Activated CD8-positive, alpha-beta T cell treated with anti-CD3 and anti-CD28 coated beads, Interleukin-2, amount 10 ng/mL, durations not matched to agents 7 days and 5 days (primary cell): ENCODE data around the gene LIG1. TPM values are rescaled to one million over a fixed set of nuclear protein-coding genes. Genes with fewer than 3 reads are reported as not detected.

Experiments
- ATAC-seq: fragments of 150-1000 bp; cut with Tn5 transposase; one replicate; pipeline ENCODE4 v1.10.0; 2021; ENCODE audit warnings: moderate library complexity
- CTCF ChIA-PET: fragments of 350-600 bp; sonication (Branson Sonifier 250); formaldehyde crosslinking; loops from one replicate; lab custom pipeline; 2021; ENCODE audit warnings: antibody characterized with exemption; lab: Charles Lee
- POLR2A ChIA-PET: fragments of 350-600 bp; sonication (Branson Sonifier 250); formaldehyde crosslinking; loops from one replicate; lab custom pipeline; 2021; ENCODE audit warnings: antibody characterized with exemption; lab: Charles Lee
- DNase-seq: peaks from one replicate; pipeline ENCODE4 v3.0.0-alpha.2; 2020
- H3K27ac Mint-ChIP-seq: one replicate; pipeline ENCODE4 v1.8.0; 2021; ENCODE audit warnings: mild to moderate bottlenecking, mixed read lengths
- H3K27me3 Mint-ChIP-seq: one replicate; pipeline ENCODE4 v1.8.0; 2021; ENCODE audit warnings: low read depth, mixed read lengths
- H3K36me3 Mint-ChIP-seq: one replicate; pipeline ENCODE4 v1.8.0; 2021; ENCODE audit warnings: low read depth, mixed read lengths
- H3K4me1 Mint-ChIP-seq: one replicate; pipeline ENCODE4 v1.8.0; 2021; ENCODE audit warnings: low read depth, mixed read lengths
- H3K4me3 Mint-ChIP-seq: one replicate; pipeline ENCODE4 v1.8.0; 2021; ENCODE audit warnings: mild to moderate bottlenecking, mixed read lengths
- H3K9me3 Mint-ChIP-seq: one replicate; pipeline ENCODE4 v1.8.0; 2022; ENCODE audit warnings: mixed read lengths; ENCODE audit not compliant: insufficient read depth
- total RNA-seq, 2 experiments: library from RNA; stranded (reverse); gene quantifications; one replicate each; pipeline ENCODE4 v1.2.3, GENCODE V29; 2021

The LIG1 gene
- total RNA-seq, 2 experiments from 2014 or later, result 190 to 198 TPM

- H3K27me3 Mint-ChIP-seq, result no peaks in the 10 kb centered on the region
- H3K36me3 Mint-ChIP-seq, result peaks cover 66% of the 10 kb centered on the region
- H3K4me3 Mint-ChIP-seq, result no peak overlapping the region
- ChIA-PET CTCF (interaction anchor here (1.1 kb wide), 1 partner anchor 31 kb away, joined by 4 read pairs; no protein-coding TSS in a partner anchor), POLR2A (interaction anchor here (2.5 kb wide), 1 partner anchor 11 kb away, joined by 11 read pairs; the partner anchor contains the start of gene PLA2G4C)
- no peak for ATAC-seq
- no peaks in the 10 kb centered on the region for H3K9me3 Mint-ChIP-seq
- H3K27ac Mint-ChIP-seq, result peak overlapping the region; percentile 81
- H3K4me1 Mint-ChIP-seq, result peaks cover 25% of the 10 kb centered on the region
- no peak for DNase-seq
These were observed 48.2 kb downstream of the LIG1 start for GRCh38 chr19:48121909-48122371.

DNA sequence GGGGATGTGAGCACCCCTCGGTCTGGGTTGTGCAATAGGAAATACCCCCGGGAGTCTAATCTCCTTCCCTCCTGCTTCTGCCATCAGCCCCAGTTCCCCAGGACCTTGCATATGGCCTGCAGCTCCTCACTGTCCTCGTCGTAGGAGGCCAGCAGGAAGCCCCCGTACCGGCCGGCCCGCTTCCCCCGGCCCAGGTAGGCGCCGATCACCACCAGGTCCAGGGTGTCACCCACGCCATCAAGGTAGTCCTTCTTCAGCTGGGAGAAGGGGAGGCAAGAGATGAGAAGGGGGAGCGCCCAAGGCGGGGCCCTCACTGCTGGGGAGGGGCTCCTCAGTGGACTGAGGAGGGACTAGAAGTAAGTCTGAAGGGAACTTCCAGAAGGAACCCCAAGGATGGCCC, 49.1 kb downstream of the LIG1 start:
- DNase-seq, result no peak
- peaks cover 25% of the 10 kb centered on the region for H3K4me1 Mint-ChIP-seq
- CTCF ChIA-PET, result no interaction called here

DNA sequence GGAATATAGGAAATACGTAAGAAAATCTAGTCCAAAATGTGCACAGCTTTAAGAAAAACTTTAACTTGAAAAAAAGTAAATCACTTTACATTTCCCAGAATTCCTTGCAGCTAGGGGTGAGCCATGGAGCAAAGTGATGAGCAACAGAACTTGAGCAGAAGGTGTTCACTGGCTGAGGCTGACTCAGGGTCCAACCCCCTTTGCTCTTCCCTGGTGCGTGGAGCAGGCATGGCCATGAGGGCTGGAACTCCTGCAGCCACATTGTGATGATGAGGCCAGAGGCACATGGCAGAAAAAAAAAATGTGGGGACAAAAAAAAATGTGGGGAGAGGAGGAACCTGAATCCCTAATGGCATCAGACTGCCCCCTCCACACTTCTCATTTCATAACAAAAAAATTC, 49.6 kb downstream of the LIG1 start:
- Mint-ChIP-seq H3K9me3 (no peaks in the 10 kb centered on the region), H3K36me3 (peaks cover 65% of the 10 kb centered on the region), H3K4me3 (no peak overlapping the region), H3K27me3 (no peaks in the 10 kb centered on the region), H3K4me1 (peaks cover 25% of the 10 kb centered on the region), H3K27ac (no peak overlapping the region)
- CTCF ChIA-PET, result interaction anchor here (1.8 kb wide), 1 partner anchor 10 kb away, joined by 6 read pairs; the partner anchor contains the start of gene PLA2G4C
- DNase-seq, result no peak
- POLR2A ChIA-PET, result interaction anchor here (0.7 to 1.0 kb wide), 2 partner anchors 9 to 10 kb away, joined by 3 to 5 read pairs; partner anchors contain the start of gene PLA2G4C
- ATAC-seq, result no peak

More for the DNA sequence above, 49.1 kb downstream of the LIG1 start:
- Mint-ChIP-seq H3K9me3 (no peaks in the 10 kb centered on the region), H3K27ac (no peak overlapping the region), H3K36me3 (peaks cover 65% of the 10 kb centered on the region), H3K4me3 (no peak overlapping the region), H3K27me3 (no peaks in the 10 kb centered on the region)
- ATAC-seq, result no peak
- POLR2A ChIA-PET, result interaction anchor here (0.7 kb wide), 1 partner anchor 11 kb away, joined by 5 read pairs; the partner anchor contains the start of gene PLA2G4C

- peak overlapping the region; percentile 85 for H3K27ac Mint-ChIP-seq
- H3K4me3 Mint-ChIP-seq, result no peak overlapping the region
- H3K27me3 Mint-ChIP-seq, result no peaks in the 10 kb centered on the region
- H3K36me3 Mint-ChIP-seq, result peaks cover 58% of the 10 kb centered on the region
- DNase-seq (no peak), ATAC-seq (no peak)
- H3K4me1 Mint-ChIP-seq, result peaks cover 22% of the 10 kb centered on the region
- no peaks in the 10 kb centered on the region for H3K9me3 Mint-ChIP-seq
- POLR2A ChIA-PET, result no interaction called here
- CTCF ChIA-PET, result interaction anchor here (1.1 kb wide), 1 partner anchor 12 kb away, joined by 4 read pairs; no protein-coding TSS in a partner anchor
These were observed 52.0 kb downstream of the LIG1 start for GRCh38 chr19:48118131-48118517.

DNA sequence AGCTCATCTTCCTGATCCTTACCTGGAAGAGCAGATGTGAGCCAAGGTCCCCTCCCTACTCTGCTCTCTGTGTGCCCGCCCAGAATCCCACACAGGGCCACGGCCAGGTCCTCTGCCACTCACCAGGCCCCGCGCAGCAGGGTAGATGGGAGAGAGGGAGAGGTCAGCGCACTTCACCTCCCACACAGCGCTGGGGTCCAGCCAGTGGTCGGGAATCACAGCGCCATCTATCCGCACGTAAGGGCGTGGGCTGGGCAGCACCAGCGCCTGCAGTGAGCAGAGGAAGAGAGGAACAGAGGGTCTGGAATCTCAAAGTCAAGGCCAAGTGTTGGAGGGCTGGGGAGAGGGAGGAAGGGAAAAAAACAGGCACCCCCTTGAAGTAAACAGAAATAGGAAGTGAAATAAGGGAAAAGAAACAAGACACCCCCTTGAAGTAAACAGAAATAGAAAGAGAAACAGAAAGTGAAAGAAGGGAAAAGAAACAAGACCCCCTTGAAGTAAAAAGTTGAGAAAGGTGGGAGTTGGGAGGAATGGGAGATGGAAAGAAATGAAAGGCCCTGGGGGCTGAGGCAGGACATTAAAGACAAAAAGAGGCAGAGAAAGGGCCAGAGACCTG, 52.5 kb downstream of the LIG1 start:
- Mint-ChIP-seq H3K4me1 (peaks cover 19% of the 10 kb centered on the region), H3K27me3 (no peaks in the 10 kb centered on the region), H3K27ac (peak overlapping the region; percentile 85), H3K36me3 (peaks cover 53% of the 10 kb centered on the region), H3K4me3 (no peak overlapping the region), H3K9me3 (no peaks in the 10 kb centered on the region)
- CTCF ChIA-PET, result interaction anchor here (1.5 kb wide), 1 partner anchor 10 kb away, joined by 4 read pairs; no protein-coding TSS in a partner anchor
- DNase-seq (no peak), ATAC-seq (no peak)
- POLR2A ChIA-PET, result no interaction called here

- Mint-ChIP-seq H3K36me3 (peaks cover 27% of the 10 kb centered on the region), H3K27me3 (no peaks in the 10 kb centered on the region), H3K4me3 (no peak overlapping the region), H3K27ac (no peak overlapping the region), H3K4me1 (peaks cover 17% of the 10 kb centered on the region), H3K9me3 (no peaks in the 10 kb centered on the region)
- ATAC-seq (no peak), DNase-seq (no peak)
- ChIA-PET POLR2A (no interaction called here), CTCF (no interaction called here)
These were observed 56.8 kb downstream of the LIG1 start for GRCh38 chr19:48113190-48113917.

GRCh38 chr19:48111280-48111679, 58.9 kb downstream of the LIG1 start:
- ATAC-seq (no peak), DNase-seq (no peak)
- Mint-ChIP-seq H3K27ac (peak overlapping the region; percentile 52), H3K27me3 (no peaks in the 10 kb centered on the region), H3K4me1 (peaks cover 14% of the 10 kb centered on the region), H3K36me3 (peaks cover 11% of the 10 kb centered on the region), H3K4me3 (no peak overlapping the region), H3K9me3 (no peaks in the 10 kb centered on the region)
- ChIA-PET CTCF (interaction anchor here (2.1 to 5.1 kb wide), 3 partner anchors 9 to 43 kb away, joined by 6 to 50 read pairs (median 16); no protein-coding TSS in a partner anchor), POLR2A (interaction anchor here (1.2 to 1.8 kb wide), 3 partner anchors 9 to 92 kb away, joined by 3 to 11 read pairs (median 5); no protein-coding TSS in a partner anchor)

DNA sequence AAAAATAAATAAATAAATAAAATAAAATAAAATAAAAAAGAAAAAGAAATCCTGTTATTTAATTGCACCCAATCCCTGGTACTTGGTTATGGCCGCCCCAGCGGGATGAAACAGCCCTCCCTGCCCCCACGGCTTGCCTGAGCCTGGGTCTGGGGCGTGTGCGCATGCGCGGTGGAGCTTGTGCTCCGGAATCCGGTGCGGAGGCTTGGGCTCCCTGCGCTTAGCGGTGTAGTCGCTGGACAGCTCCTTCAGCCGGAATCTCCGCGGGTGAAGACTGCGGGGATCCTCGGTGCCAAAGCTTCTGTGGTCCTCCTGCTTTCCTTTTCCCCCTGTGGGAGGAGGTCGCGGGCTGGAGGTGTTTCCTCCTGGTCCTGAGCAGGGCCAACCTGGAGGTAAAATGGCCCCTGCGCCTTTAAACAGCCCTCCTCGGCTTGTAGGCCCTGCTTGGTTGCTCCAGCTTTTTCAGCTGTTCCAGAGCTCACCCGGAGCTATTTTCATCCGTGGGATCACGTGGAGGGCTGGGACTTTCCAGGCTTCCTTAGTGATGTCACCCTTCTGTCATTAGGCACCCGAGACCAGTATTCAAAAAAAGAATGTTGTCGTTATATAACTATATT, 59.7 kb downstream of the LIG1 start, which contains the start of gene PLA2G4C:
Gene PLA2G4C, minus strand, starts transcription at position 468 of the 617 bp plus-strand sequence. CDS start 4,288 bp downstream, outside the sequence.
- H3K27me3 Mint-ChIP-seq, result no peaks in the 10 kb centered on the region
- peak within 1 kb of the TSS; percentile 75 for H3K27ac Mint-ChIP-seq
- CTCF ChIA-PET, result interaction anchor here (0.7 to 5.1 kb wide), 9 partner anchors 8 to 151 kb away, joined by 3 to 50 read pairs (median 5); no protein-coding TSS in a partner anchor
- peak; percentile 89 for ATAC-seq
- POLR2A ChIA-PET, result interaction anchor here (0.5 to 1.8 kb wide), 6 partner anchors 9 to 893 kb away, joined by 3 to 11 read pairs (median 4); no protein-coding TSS in a partner anchor
- no peaks in the 10 kb centered on the region for H3K9me3 Mint-ChIP-seq
- H3K4me3 Mint-ChIP-seq, result peak within 1 kb of the TSS; percentile 71
- peak; percentile 84 for DNase-seq
- H3K4me1 Mint-ChIP-seq, result peaks cover 14% of the 10 kb centered on the region
- peaks cover 8% of the 10 kb centered on the region for H3K36me3 Mint-ChIP-seq

DNA sequence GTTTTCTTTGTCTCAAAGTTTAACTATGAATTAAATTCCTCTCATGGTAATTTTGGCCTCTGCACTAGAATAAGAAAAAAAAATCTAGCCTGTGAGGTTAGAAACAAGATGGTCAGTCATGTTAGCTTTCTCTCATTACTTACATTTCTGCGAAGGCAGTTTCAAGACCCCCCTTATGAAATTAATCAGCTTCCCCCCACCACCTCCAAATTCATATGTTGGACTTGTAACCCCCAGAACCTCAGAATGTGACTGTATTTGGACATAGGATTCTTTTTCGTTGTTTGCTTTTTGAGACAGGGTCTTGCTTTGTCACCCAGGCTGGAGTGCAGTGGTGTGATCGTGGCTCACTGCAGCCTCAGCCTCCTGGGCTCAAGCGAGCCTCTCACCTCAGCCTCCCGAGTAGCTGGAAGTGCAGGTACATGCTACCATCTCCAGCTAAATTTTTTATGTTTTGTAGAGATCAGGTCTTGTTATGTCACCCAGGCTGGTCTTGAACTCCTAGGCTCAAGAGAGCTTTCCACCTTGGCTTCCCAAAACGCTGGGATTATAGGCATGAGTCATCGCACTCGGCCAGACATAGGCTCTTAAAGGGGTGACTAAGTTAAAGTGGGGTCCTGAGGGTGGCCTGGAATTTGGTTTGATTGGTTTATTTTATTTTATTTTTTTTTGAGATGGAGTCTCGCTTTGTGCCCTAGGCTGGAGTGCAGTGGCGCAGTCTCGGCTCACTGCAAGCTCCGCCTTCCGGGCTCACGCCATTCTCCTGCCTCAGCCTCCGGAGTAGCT, 61.0 kb downstream of the LIG1 start:
- H3K9me3 Mint-ChIP-seq, result no peaks in the 10 kb centered on the region
- no peak overlapping the region for H3K4me3 Mint-ChIP-seq
- peaks cover 14% of the 10 kb centered on the region for H3K4me1 Mint-ChIP-seq
- no peak overlapping the region for H3K27ac Mint-ChIP-seq
- no peaks in the 10 kb centered on the region for H3K27me3 Mint-ChIP-seq
- DNase-seq, result no peak
- ChIA-PET CTCF (interaction anchor here (0.6 to 5.1 kb wide), 4 partner anchors 45 to 936 kb away, joined by 3 to 50 read pairs (median 6); no protein-coding TSS in a partner anchor), POLR2A (no interaction called here)
- H3K36me3 Mint-ChIP-seq, result peaks cover under 1% of the 10 kb centered on the region
- ATAC-seq, result no peak

- Mint-ChIP-seq H3K4me1 (peaks cover 7% of the 10 kb centered on the region), H3K4me3 (no peak overlapping the region), H3K27me3 (no peaks in the 10 kb centered on the region), H3K27ac (no peak overlapping the region), H3K36me3 (no peaks in the 10 kb centered on the region), H3K9me3 (no peaks in the 10 kb centered on the region)
- CTCF ChIA-PET, result interaction anchor here (0.8 to 3.0 kb wide), 5 partner anchors 7 to 48 kb away, joined by 3 to 16 read pairs (median 4); partner anchors contain the start of gene PLA2G4C
- POLR2A ChIA-PET, result no interaction called here
- no peak for ATAC-seq
- DNase-seq, result no peak
These were observed 66.2 kb downstream of the LIG1 start for GRCh38 chr19:48103922-48104321.
